Natural killer cell (primary cell): ENCODE results near the gene NECTIN1. TPM values are rescaled to one million over a fixed set of nuclear protein-coding genes. Genes with fewer than 3 reads are reported as not detected.

ENCODE experiments used
- ATAC-seq, 3 donors: fragments of 150-1000 bp in 2 of 3; fragments of 200-7000 bp in 1 of 3; cut with Tn5 transposase; 1 replicate in 1 of 3; 2 replicates in 2 of 3; pipeline ENCODE4 v1.10.0; 2021; ENCODE audit warnings: mild to moderate bottlenecking in 2 of 3, moderate library complexity in 2 of 3
- DNase-seq, 2 donors: peaks; one replicate each; pipeline versions ENCODE4 v3.0.0 to v3.0.0-alpha.2; 2013 to 2021; ENCODE audit warnings: mixed read lengths in 1 of 2
- H3K27ac ChIP-seq: one replicate; pipeline ENCODE4 v1.5.1; 2013; ENCODE audit warnings: mild to moderate bottlenecking, low read length
- H3K27me3 ChIP-seq: one replicate; pipeline ENCODE4 v1.6.1; 2013; ENCODE audit warnings: low read length; ENCODE audit not compliant: control insufficient read depth, insufficient read depth
- H3K36me3 ChIP-seq: one replicate; pipeline ENCODE4 v1.6.1; 2013; ENCODE audit warnings: low read length; ENCODE audit not compliant: control insufficient read depth, insufficient read depth
- H3K4me1 ChIP-seq: one replicate; pipeline ENCODE4 v1.6.1; 2013; ENCODE audit warnings: low read length; ENCODE audit not compliant: control insufficient read depth, insufficient read depth
- H3K4me3 ChIP-seq: one replicate; pipeline ENCODE4 v1.5.1; 2013; ENCODE audit warnings: low read length
- H3K9me3 ChIP-seq: one replicate; pipeline ENCODE4 v1.6.1; 2013; ENCODE audit warnings: low read length; ENCODE audit not compliant: control insufficient read depth, insufficient read depth
- H3K27ac Mint-ChIP-seq, 2 donors: one replicate each; pipeline ENCODE4 v1.8.0; 2022; ENCODE audit warnings: mild to moderate bottlenecking in 2 of 2, mixed read lengths in 2 of 2, moderate library complexity in 1 of 2
- H3K27me3 Mint-ChIP-seq, 2 donors: one replicate each; pipeline ENCODE4 v1.8.0; 2022; ENCODE audit warnings: low read depth in 2 of 2, mixed read lengths in 2 of 2
- H3K36me3 Mint-ChIP-seq: one replicate; pipeline ENCODE4 v1.8.0; 2022; ENCODE audit warnings: mixed read lengths
- H3K4me1 Mint-ChIP-seq, 2 donors: one replicate each; pipeline ENCODE4 v1.8.0; 2022; ENCODE audit warnings: mixed read lengths in 2 of 2
- H3K4me3 Mint-ChIP-seq: one replicate; pipeline ENCODE4 v1.8.0; 2022; ENCODE audit warnings: mild to moderate bottlenecking, moderate library complexity, mixed read lengths
- H3K9me3 Mint-ChIP-seq, 2 donors: one replicate each; pipeline ENCODE4 v1.8.0; 2022; ENCODE audit warnings: mixed read lengths in 2 of 2
- WGBS: methylation state at CpG from one replicate; pipeline ENCODE4 v1.1.7; 2013; ENCODE audit warnings: missing lambda C conversion rate; ENCODE audit not compliant: insufficient coverage; 5-methylcytosine and 5-hydroxymethylcytosine counted together
- intact Hi-C: fragments of 100-400 bp; cut with micrococcal nuclease; formaldehyde crosslinking; loops from one replicate; pipeline ENCODE4 v1.14.2; 2022
- total RNA-seq, 4 donors: library from RNA; stranded (reverse); fragments of 120-200 nt in 1 of 4; gene quantifications; one replicate each; pipeline versions ENCODE4 v1.2.3 to v1.2.4, GENCODE V29; 2013 to 2022
- TF ChIP-seq, protein P1 (sequence below): fragments of 200-600 bp; IDR thresholded peaks from one replicate; pipeline ENCODE4 v1.8.0; 2022; ENCODE audit warnings: antibody characterized with exemption

The NECTIN1 gene
- total RNA-seq, 3 donors from 2014 or later (not counting 1 experiment from before 2014, with no cell fraction given), result 5.8 to 18.8 (median 7.8) TPM

DNA sequence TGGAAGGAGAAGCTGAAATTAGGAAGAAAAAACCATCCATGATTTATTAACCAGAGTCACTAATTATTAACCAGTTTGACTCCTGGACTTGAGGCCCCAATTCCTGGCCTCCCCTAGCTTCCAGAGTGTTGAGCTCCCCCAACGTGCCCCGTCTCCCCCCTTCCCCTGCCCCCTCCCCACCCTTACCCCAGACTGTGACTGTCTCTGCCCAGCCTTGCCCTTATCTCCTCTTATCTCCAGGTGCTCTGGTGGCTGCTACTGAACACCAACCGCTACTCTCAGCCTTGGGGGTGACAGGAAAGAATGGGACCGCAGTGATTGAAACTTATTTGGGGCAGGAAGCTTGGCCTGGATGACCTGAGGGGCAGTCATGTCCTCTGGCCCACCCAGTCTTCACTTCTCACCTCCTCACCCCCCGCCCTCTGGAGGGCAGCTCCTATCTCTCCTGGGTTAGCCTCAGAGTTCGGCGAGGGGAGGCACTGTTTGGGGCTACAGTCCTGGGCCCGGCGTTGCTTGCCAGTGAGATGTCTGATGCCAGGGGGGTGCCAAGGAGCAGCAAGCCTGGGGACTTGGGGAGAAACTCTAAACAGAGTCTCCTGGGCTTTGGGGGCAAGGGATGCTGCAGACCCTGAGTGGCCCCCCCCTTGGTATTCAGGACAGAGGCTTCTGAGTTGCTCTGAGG is 15.5 kb downstream of the NECTIN1 start:
- Mint-ChIP-seq H3K4me1 (peaks cover 13 to 24% of the 10 kb centered on the region in 2 donors), H3K27me3 (peaks cover 33 to 40% of the 10 kb centered on the region in 2 donors), H3K36me3 (no peaks in the 10 kb centered on the region), H3K9me3 (no peaks in the 10 kb centered on the region), H3K4me3 (no peak overlapping the region), H3K27ac (no peak overlapping the region)
- Histone ChIP-seq H3K27ac (no peak overlapping the region), H3K4me3 (no peak overlapping the region), H3K4me1 (peaks cover 13% of the 10 kb centered on the region), H3K27me3 (peaks cover 3% of the 10 kb centered on the region), H3K9me3 (no peaks in the 10 kb centered on the region), H3K36me3 (no peaks in the 10 kb centered on the region)
- intact Hi-C loops, result no loop called here
- 64% methylated on average over 9 of the region's 9 CpGs for WGBS
- DNase-seq (no peak), ATAC-seq (no peak)
- TF ChIP-seq, protein P1, sequence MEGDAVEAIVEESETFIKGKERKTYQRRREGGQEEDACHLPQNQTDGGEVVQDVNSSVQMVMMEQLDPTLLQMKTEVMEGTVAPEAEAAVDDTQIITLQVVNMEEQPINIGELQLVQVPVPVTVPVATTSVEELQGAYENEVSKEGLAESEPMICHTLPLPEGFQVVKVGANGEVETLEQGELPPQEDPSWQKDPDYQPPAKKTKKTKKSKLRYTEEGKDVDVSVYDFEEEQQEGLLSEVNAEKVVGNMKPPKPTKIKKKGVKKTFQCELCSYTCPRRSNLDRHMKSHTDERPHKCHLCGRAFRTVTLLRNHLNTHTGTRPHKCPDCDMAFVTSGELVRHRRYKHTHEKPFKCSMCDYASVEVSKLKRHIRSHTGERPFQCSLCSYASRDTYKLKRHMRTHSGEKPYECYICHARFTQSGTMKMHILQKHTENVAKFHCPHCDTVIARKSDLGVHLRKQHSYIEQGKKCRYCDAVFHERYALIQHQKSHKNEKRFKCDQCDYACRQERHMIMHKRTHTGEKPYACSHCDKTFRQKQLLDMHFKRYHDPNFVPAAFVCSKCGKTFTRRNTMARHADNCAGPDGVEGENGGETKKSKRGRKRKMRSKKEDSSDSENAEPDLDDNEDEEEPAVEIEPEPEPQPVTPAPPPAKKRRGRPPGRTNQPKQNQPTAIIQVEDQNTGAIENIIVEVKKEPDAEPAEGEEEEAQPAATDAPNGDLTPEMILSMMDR, result no peak

DNA sequence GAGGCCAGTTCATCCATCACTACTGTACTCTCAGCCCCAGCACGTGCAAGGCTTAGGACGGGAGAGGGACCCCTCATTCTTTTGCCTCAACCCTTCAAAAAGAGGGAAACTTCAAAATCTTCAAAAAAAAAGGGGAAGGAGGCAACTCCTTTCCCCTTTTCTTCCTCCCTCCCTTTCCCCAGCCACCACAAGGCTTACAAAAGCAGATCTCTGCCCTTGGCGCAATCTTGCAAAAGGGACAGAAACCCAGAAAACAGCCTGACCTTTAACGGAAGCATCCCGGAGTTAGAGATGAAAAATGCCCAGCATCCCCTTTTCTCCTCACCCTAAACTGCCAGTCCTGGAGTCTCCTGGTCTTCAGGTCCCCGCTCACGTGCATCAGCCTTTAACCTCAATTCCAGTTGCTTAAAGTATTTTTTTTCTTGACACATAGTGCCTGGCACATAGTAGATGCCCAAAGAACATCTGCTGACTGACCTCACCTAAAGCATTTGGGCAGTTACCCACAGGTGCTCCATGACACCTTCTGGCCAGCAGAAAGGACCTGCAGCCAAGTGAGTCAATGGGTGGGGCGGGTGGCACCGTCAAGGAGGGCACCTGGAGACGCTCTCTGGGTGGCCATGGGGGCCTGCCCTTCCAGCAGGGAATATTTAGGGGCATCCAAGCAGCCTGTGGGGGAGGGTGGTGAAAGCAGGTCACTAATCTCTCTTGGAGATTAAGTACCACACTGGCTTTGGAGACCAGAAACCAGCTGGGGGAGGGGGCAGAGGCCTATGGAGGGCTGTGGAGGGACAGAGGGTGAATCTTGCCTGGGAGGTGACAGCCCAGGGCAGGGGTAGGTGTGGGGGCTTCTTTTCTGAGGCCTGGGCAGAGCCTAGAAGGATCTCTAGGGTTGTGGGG is 16.3 kb downstream of the NECTIN1 start:
- no peak overlapping the region for H3K27ac Mint-ChIP-seq
- no peak overlapping the region for H3K4me3 Mint-ChIP-seq
- TF ChIP-seq, protein P1, result no peak
- peaks cover 41 to 47% of the 10 kb centered on the region in 2 donors for H3K27me3 Mint-ChIP-seq
- peaks cover 13% of the 10 kb centered on the region for H3K4me1 ChIP-seq
- peaks cover 13 to 24% of the 10 kb centered on the region in 2 donors for H3K4me1 Mint-ChIP-seq
- no peaks in the 10 kb centered on the region for H3K9me3 ChIP-seq
- H3K9me3 Mint-ChIP-seq, result no peaks in the 10 kb centered on the region
- no peak overlapping the region for H3K4me3 ChIP-seq
- no peaks in the 10 kb centered on the region for H3K36me3 Mint-ChIP-seq
- H3K27me3 ChIP-seq, result peaks cover 6% of the 10 kb centered on the region
- ATAC-seq (no peak), DNase-seq (no peak)
- WGBS, result 64% methylated on average over 10 of the region's 10 CpGs
- no peaks in the 10 kb centered on the region for H3K36me3 ChIP-seq
- intact Hi-C loops, result no loop called here
- H3K27ac ChIP-seq, result no peak overlapping the region

DNA sequence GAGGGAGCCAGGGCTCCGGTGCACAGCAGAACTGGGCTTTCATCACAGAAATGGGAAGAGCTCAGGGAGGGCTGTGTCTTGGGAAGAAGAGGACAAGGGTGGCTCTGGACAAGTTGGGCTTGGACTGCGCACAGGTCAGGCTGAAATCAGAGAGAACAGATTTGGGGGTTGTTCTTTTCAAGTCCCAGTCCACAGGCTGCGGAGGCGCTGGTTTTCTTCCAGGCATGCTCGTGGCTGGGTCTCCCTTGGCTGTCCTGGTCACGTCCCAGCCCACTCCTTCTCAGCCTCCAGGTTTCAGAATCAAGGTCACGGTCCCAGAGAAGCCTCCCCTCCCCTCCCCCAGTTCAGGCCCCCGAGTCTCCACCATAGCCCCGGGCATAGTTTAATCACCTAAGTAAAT is 17.0 kb downstream of the NECTIN1 start:
- Histone ChIP-seq H3K4me1 (peaks cover 13% of the 10 kb centered on the region), H3K9me3 (no peaks in the 10 kb centered on the region), H3K4me3 (no peak overlapping the region), H3K36me3 (no peaks in the 10 kb centered on the region), H3K27ac (no peak overlapping the region), H3K27me3 (peaks cover 6% of the 10 kb centered on the region)
- Mint-ChIP-seq H3K36me3 (no peaks in the 10 kb centered on the region), H3K27ac (no peak overlapping the region), H3K4me3 (no peak overlapping the region), H3K9me3 (no peaks in the 10 kb centered on the region), H3K27me3 (peaks cover 47 to 53% of the 10 kb centered on the region in 2 donors), H3K4me1 (peaks cover 13 to 24% of the 10 kb centered on the region in 2 donors)
- 85% methylated on average over 8 of the region's 9 CpGs for WGBS
- ATAC-seq (no peak), DNase-seq (no peak)
- TF ChIP-seq, protein P1, result no peak
- intact Hi-C loops, result no loop called here
